Testis (tissue), 3 donors: ENCODE results near the gene MAPK9. TPM values are rescaled to one million over a fixed set of nuclear protein-coding genes. Genes with fewer than 3 reads are reported as not detected.

Source experiments
- DNase-seq: peaks from one replicate; pipeline ENCODE4 v3.0.0-alpha.2; 2019
- H3K27ac ChIP-seq, 2 donors: fragments of 200-600 bp; sonication (generic); one replicate each; pipeline ENCODE4 v1.5.1; 2019
- H3K27me3 ChIP-seq: fragments of 200-600 bp; sonication (generic); one replicate; pipeline ENCODE4 v1.5.1; 2019
- H3K36me3 ChIP-seq: fragments of 200-600 bp; sonication (generic); one replicate; pipeline ENCODE4 v1.5.1; 2017; ENCODE audit warnings: low read depth; ENCODE audit errors: missing control alignments
- H3K4me1 ChIP-seq: fragments of 200-600 bp; sonication (generic); one replicate; pipeline ENCODE4 v1.5.1; 2019
- H3K4me3 ChIP-seq, 2 donors: fragments of 200-600 bp; sonication (generic); one replicate each; pipeline ENCODE4 v1.5.1; 2017 to 2019
- H3K9me3 ChIP-seq: fragments of 200-600 bp; sonication (generic); one replicate; pipeline ENCODE4 v1.5.1; 2017
- CTCF ChIP-seq, 3 experiments: fragments of 450-650 bp in 2 of 3; fragments of 200-600 bp in 1 of 3; sonication (generic) in 1 of 3; IDR thresholded peaks; one replicate each; pipeline ENCODE4 v1.5.1; 2016 to 2019; ENCODE audit warnings: antibody characterized with exemption in 3 of 3, mild to moderate bottlenecking in 2 of 3, moderate library complexity in 1 of 3
- POLR2A ChIP-seq: fragments of 450-650 bp; IDR thresholded peaks from one replicate; pipeline ENCODE4 v1.6.1; 2017; ENCODE audit warnings: antibody characterized with exemption, mild to moderate bottlenecking, moderate library complexity
- WGBS, 2 donors: methylation state at CpG; one replicate each; pipeline ENCODE4 v1.1.5; 2018; 5-methylcytosine and 5-hydroxymethylcytosine counted together
- intact Hi-C: fragments of 100-400 bp; cut with DNase I; formaldehyde crosslinking; loops from one replicate; pipeline ENCODE4 v1.15.1; 2023; ENCODE audit warnings: low total_unique reads
- polyA plus RNA-seq: library from polyadenylated mRNA; stranded (reverse); fragments of 350-450 nt; fragmentation: Illumina TruSeq; extraction: RNeasy Lipid Tissue Mini Kit (QIAGEN cat#74804); gene quantifications from one replicate; pipeline ENCODE4 v1.2.3, GENCODE V29; 2014; ENCODE audit warnings: low read depth, low replicate concordance; ENCODE audit not compliant: insufficient read depth
- total RNA-seq, 2 donors: library from RNA; depleted of rRNA; stranded (reverse); fragments of >200 nt; gene quantifications; one replicate each; pipeline ENCODE4 v1.2.3, GENCODE V29; 2016

The MAPK9 gene
- total and polyA plus RNA-seq, 3 donors from 2014 or later = 34.9 to 57.0 (median 54.3) TPM

- no peak for TF ChIP-seq POLR2A
- TF ChIP-seq CTCF (IDR thresholded peaks at IDR 0.05) = no peak
- no peaks in the 10 kb centered on the region for H3K4me1 ChIP-seq
- 72 to 77% methylated on average over 16 of the region's 16 CpGs for WGBS, 2 donors
- no peak for DNase-seq
- intact Hi-C loops = no loop called here
- H3K36me3 ChIP-seq = no peaks in the 10 kb centered on the region
- H3K27ac ChIP-seq = no peak overlapping the region
- H3K4me3 ChIP-seq = no peak overlapping the region
- H3K9me3 ChIP-seq = no peaks in the 10 kb centered on the region
- no peaks in the 10 kb centered on the region for H3K27me3 ChIP-seq
Measured at GRCh38 chr5:180330810-180331646, 39.1 kb upstream of the MAPK9 start.

DNA sequence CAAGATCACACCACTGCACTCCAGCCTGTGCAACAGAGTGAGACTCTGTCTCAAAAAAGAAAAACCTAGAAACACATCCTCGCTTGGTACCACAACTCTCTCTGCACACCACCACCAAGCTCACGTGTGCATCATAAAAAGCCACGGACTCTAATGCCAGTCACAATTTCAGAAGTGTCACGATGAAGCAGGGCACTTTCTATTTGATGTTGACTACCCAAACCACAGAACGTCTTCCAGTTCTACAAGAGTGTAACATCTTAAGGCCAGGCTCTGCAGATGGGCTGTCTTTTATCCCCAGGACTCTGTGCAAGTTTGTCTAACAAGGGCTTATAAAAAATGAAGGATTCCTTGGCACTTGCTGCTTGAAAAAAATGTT is 38.4 kb upstream of the MAPK9 start:
- DNase-seq = no peak
- TF ChIP-seq CTCF (IDR thresholded peaks at IDR 0.05) (no peak), POLR2A (no peak)
- intact Hi-C loops = no loop called here
- Histone ChIP-seq H3K4me1 (no peaks in the 10 kb centered on the region), H3K27me3 (no peaks in the 10 kb centered on the region), H3K4me3 (no peak overlapping the region), H3K36me3 (no peaks in the 10 kb centered on the region), H3K27ac (no peak overlapping the region), H3K9me3 (no peaks in the 10 kb centered on the region)
- WGBS, 2 donors = 91 to 92% methylated on average over 5 of the region's 5 CpGs

DNA sequence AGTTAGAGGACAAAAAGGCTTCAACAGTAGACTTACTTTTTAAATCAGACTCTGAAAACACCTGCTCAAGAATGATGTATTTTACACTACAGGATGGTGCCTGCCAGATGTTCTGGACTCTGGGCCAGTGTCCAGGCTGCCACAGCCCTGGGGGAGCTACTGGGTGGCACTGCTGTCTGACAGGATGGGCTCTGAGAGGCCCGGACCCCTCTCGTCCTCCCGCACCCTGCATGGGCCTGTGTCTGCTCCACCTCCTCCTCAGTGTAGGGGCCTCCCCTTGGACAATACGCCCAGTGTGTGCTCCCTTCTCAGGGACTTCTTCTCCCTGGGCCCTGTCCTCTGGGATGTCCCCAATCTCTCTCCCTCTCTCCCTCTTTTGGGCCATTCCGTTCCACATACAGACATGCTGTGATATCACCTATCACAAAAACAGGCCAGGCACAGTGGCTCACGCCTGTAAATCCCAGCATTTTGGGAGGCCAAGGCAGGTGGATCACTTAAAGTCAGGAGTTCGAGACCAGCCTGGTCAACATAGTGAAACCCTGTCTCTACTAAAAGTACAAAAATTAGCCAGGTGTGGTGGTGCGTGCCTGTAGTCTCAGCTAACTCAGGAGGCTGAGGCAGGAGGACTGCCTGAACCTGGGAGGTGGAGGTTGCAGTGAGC is 37.9 kb upstream of the MAPK9 start:
- Histone ChIP-seq H3K4me3 (no peak overlapping the region), H3K27ac (no peak overlapping the region), H3K9me3 (no peaks in the 10 kb centered on the region), H3K4me1 (no peaks in the 10 kb centered on the region), H3K36me3 (no peaks in the 10 kb centered on the region), H3K27me3 (no peaks in the 10 kb centered on the region)
- no peak for DNase-seq
- WGBS, 2 donors = 95 to 98% methylated on average over 8 of the region's 8 CpGs
- no peak for TF ChIP-seq CTCF (IDR thresholded peaks at IDR 0.05)
- no peak for TF ChIP-seq POLR2A
- intact Hi-C loops = no loop called here

- no peaks in the 10 kb centered on the region for H3K4me1 ChIP-seq
- H3K27ac ChIP-seq = no peak overlapping the region
- H3K4me3 ChIP-seq = no peak overlapping the region
- H3K9me3 ChIP-seq = no peaks in the 10 kb centered on the region
- intact Hi-C loops = no loop called here
- no peak for DNase-seq
- no peaks in the 10 kb centered on the region for H3K27me3 ChIP-seq
- no peaks in the 10 kb centered on the region for H3K36me3 ChIP-seq
- TF ChIP-seq CTCF (IDR thresholded peaks at IDR 0.05) = no peak
- 85 to 97% methylated on average over 7 of the region's 7 CpGs for WGBS, 2 donors
Measured at GRCh38 chr5:180329138-180329435, 37.2 kb upstream of the MAPK9 start.
